ENCODE results near the gene DIDO1. TPM values are rescaled to one million over a fixed set of nuclear protein-coding genes. Genes with fewer than 3 reads are reported as not detected.

Gene DIDO1
- total and polyA plus RNA-seq, 2 of the 13 experiments (the other 11 are each of a cell fraction or from before 2014, with no cell fraction given): 75.0 to 75.1 TPM

GRCh38 chr20:62861726-62862336 lies 64.5 kb downstream of the DIDO1 start, which contains the start of gene TCFL5 (continued):
- TF ChIP-seq, protein P1, sequence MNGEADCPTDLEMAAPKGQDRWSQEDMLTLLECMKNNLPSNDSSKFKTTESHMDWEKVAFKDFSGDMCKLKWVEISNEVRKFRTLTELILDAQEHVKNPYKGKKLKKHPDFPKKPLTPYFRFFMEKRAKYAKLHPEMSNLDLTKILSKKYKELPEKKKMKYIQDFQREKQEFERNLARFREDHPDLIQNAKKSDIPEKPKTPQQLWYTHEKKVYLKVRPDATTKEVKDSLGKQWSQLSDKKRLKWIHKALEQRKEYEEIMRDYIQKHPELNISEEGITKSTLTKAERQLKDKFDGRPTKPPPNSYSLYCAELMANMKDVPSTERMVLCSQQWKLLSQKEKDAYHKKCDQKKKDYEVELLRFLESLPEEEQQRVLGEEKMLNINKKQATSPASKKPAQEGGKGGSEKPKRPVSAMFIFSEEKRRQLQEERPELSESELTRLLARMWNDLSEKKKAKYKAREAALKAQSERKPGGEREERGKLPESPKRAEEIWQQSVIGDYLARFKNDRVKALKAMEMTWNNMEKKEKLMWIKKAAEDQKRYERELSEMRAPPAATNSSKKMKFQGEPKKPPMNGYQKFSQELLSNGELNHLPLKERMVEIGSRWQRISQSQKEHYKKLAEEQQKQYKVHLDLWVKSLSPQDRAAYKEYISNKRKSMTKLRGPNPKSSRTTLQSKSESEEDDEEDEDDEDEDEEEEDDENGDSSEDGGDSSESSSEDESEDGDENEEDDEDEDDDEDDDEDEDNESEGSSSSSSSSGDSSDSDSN (CRISPR knock-in tag; IDR thresholded peaks at IDR 0.05): peak; percentile 73
- TF ChIP-seq ZMAT5 (CRISPR knock-in tag; IDR thresholded peaks at IDR 0.05; ENCODE audit: borderline replicate concordance, low read depth) (no peak), ZNF572 (CRISPR knock-in tag; IDR thresholded peaks at IDR 0.05) (no peak), NPAS2 (CRISPR knock-in tag; IDR thresholded peaks at IDR 0.05; ENCODE audit: borderline replicate concordance) (no peak), ZSCAN12 (CRISPR knock-in tag; IDR thresholded peaks at IDR 0.05) (peak; percentile 92), ZHX2 (IDR thresholded peaks at IDR 0.05; ENCODE audit: low read depth) (peak; percentile 89), ZHX2 (CRISPR knock-in tag; IDR thresholded peaks at IDR 0.05; ENCODE audit: borderline replicate concordance) (peak; percentile 68; the same call in 1 of the 2 replicates), SYNCRIP (IDR thresholded peaks at IDR 0.05; ENCODE audit: insufficient read depth, low read depth, low read length) (no peak), ZNF570 (CRISPR knock-in tag; IDR thresholded peaks at IDR 0.05; ENCODE audit: borderline replicate concordance) (no peak), ZNF335 (CRISPR knock-in tag; IDR thresholded peaks at IDR 0.05) (0 out of 2 replicates have a peak, but pooled peaks have one; percentile 54), ZNF775 (CRISPR knock-in tag; IDR thresholded peaks at IDR 0.05; ENCODE audit: borderline replicate concordance) (no peak), ZNF138 (CRISPR knock-in tag; IDR thresholded peaks at IDR 0.05; ENCODE audit: low read depth) (peak; percentile 82), ZNF558 (CRISPR knock-in tag; IDR thresholded peaks at IDR 0.05; ENCODE audit: borderline replicate concordance) (peak; percentile 76; the same call in 1 of the 2 replicates), TGIF2 (CRISPR knock-in tag; IDR thresholded peaks at IDR 0.05) (peak; percentile 95), HDAC6 (IDR thresholded peaks at IDR 0.05; ENCODE audit: low read depth, low read length) (no peak), HDAC2 (CRISPR knock-in tag; IDR thresholded peaks at IDR 0.05) (peak; percentile 88), SP5 (CRISPR knock-in tag; IDR thresholded peaks at IDR 0.05; ENCODE audit: borderline replicate concordance, low read depth) (no peak; the same call in 1 of the 2 replicates), ZNF691 (CRISPR knock-in tag; IDR thresholded peaks at IDR 0.05; ENCODE audit: borderline replicate concordance, low read depth) (peak; percentile 90; the same call in 1 of the 2 replicates)
- TF ChIP-seq, protein P2, sequence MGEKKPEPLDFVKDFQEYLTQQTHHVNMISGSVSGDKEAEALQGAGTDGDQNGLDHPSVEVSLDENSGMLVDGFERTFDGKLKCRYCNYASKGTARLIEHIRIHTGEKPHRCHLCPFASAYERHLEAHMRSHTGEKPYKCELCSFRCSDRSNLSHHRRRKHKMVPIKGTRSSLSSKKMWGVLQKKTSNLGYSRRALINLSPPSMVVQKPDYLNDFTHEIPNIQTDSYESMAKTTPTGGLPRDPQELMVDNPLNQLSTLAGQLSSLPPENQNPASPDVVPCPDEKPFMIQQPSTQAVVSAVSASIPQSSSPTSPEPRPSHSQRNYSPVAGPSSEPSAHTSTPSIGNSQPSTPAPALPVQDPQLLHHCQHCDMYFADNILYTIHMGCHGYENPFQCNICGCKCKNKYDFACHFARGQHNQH (CRISPR knock-in tag; IDR thresholded peaks at IDR 0.05): peak; percentile 94

Data from HepG2 (cell line).